Stimulated activated naive CD8-positive, alpha-beta T cell treated with anti-CD3 and anti-CD28 coated beads, Interleukin-15, amount 100 ng/mL, for 72 hours (primary cell): ENCODE measurements around the gene TRIM25.

Source experiments
- ATAC-seq: fragments of 150-1000 bp; cut with Tn5 transposase; 2 replicates; pipeline ENCODE4 v1.10.0; 2021; ENCODE audit warnings: mild to moderate bottlenecking, moderate library complexity
- DNase-seq, 2 donors: peaks; one replicate each; pipeline ENCODE4 v3.0.0; 2021 to 2022
- H3K27ac Mint-ChIP-seq, 2 donors: one replicate each; pipeline ENCODE4 v1.8.0; 2022; ENCODE audit warnings: mild to moderate bottlenecking in 2 of 2, mixed read lengths in 2 of 2, moderate library complexity in 2 of 2
- H3K27me3 Mint-ChIP-seq: one replicate; pipeline ENCODE4 v1.8.0; 2022; ENCODE audit warnings: mixed read lengths
- H3K4me1 Mint-ChIP-seq: one replicate; pipeline ENCODE4 v1.8.0; 2022; ENCODE audit warnings: mild to moderate bottlenecking, mixed read lengths
- H3K4me3 Mint-ChIP-seq, 2 donors: one replicate each; pipeline ENCODE4 v1.8.0; 2022; ENCODE audit warnings: mild to moderate bottlenecking in 2 of 2, mixed read lengths in 2 of 2, moderate library complexity in 1 of 2
- H3K9me3 Mint-ChIP-seq, 2 donors: one replicate each; pipeline ENCODE4 v1.8.0; 2022; ENCODE audit warnings: mixed read lengths in 2 of 2

TRIM25 gene

DNA sequence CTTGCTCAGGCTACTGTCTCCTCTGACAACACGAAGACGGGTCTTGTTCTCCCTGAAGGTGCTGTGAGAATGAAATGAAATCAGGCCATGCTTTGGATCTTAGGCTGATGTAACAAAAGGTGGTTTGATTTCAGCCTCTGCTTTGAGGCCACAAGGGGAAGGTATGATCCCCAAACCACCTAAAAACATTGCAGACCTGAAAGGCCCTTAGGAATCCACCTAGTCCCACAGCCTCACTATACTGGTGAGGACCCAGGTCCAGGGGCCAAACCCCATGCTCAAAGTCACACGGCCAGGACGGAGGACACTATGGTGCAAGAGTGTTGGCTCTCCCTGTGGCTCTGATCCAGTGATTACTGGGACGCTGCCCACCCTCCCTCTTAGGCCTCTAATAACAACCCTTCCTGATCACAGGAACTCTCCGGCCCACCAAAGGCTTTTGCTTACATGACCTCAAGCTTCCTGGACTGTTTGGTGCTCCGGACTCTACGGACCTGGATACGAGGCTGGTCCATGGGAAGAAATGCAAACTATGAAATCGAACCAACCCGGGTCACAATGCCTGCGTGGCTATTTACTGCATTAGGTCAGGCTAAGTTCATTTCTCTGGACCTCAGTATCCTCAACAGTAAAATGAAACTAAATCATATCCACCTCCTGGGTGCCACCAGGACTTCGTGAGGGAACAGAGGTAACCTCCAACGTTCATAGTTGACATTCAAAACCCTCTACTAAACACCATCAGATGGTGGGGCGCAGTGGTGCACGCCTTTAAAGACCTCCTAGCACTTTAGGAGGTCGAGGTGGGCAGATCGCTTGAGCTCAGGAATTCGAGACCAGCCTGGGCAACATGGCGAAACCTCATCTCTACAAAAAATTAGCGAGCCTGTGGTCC, 1.5 kb downstream of the TRIM25 start:
- Mint-ChIP-seq H3K9me3 (peaks cover 0 to under 1% of the 10 kb centered on the region in 2 donors), H3K4me3 (peak overlapping the region; percentile 90 to 97), H3K4me1 (peaks cover 70% of the 10 kb centered on the region), H3K27me3 (no peaks in the 10 kb centered on the region), H3K27ac (peak overlapping the region; percentile 95 to 97)
- ATAC-seq: no peak
- peak; percentile 13 to 38 for DNase-seq

DNA sequence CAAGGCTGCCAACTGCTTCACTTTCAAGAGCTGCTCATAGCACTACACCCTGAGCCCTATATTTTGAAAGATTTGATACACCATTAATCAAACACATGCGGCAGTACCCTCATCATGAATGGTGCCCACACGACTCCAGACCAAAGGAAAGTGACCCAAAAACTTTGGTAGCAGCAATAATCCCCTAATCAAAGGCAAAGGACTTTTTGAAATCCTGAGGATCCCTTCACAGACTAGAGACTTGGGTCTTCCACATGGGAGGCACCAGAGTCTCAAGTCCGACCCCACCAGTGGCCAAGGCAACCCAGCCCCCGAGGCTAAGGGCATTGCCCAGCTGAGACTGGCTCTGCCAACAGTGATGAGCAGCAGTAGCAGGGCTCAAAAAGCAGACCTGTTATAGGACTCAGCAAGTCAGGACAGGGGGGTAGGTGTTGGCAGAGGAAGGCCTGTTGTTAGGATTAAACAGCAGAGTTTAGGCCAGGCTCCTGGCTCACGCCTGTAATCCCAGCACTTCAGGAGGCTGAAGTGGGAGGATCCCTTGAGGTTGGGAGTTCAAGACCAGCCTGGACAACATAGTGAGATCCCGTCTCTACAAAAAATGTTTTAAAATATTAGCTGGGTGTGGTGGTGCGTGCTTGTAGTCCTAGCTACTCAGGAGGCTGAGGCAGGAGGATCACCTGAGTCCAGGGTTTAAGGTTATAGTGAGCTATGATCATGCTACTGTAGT, 3.2 kb downstream of the TRIM25 start:
- H3K4me3 Mint-ChIP-seq: peak overlapping the region; percentile 90 to 97
- no peaks in the 10 kb centered on the region for H3K27me3 Mint-ChIP-seq
- no peak for DNase-seq
- H3K4me1 Mint-ChIP-seq: peaks cover 62% of the 10 kb centered on the region
- no peak for ATAC-seq
- peak overlapping the region; percentile 21 to 94 for H3K27ac Mint-ChIP-seq
- H3K9me3 Mint-ChIP-seq: no peaks in the 10 kb centered on the region

DNA sequence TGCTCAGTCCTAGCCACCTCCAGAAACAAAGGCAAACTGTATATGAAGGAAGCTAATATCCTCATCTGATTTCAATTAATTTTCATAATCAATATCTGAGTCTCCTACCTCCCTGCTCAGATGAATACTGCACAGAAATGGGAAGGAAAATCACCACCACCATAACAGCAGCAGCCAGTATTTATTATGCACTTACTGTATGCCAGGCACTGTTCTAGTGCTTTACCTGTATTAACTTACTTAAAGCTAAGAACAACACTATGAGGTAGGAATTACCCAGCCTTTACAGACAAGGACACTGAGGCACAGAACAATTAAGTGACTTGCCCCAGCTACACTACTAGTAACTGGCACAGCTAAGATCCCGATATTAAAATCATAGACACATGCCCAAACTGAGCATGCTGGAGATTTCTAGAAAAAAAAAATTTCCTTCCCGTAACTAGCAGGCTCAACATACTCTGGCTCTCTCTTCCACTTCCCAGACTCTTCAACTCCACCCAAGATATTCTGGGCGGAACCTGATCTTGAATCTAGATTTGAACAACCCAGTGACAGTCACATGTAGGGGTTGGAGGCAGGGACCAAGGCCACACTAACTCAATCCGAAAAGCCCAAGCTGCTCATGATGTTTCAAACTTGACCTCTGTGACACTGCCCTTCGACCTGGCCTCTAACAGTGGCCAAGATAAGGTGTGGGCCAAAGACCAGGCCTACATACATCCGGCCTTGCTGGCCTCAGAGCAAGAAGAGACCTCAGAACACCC, 3.9 kb downstream of the TRIM25 start:
- H3K27ac Mint-ChIP-seq: peak overlapping the region in 1 of 2 donors; percentile 94
- H3K4me3 Mint-ChIP-seq: peak overlapping the region; percentile 90 to 97
- H3K4me1 Mint-ChIP-seq: peaks cover 57% of the 10 kb centered on the region
- no peaks in the 10 kb centered on the region for H3K27me3 Mint-ChIP-seq
- ATAC-seq: no peak
- H3K9me3 Mint-ChIP-seq: no peaks in the 10 kb centered on the region
- no peak for DNase-seq

DNA sequence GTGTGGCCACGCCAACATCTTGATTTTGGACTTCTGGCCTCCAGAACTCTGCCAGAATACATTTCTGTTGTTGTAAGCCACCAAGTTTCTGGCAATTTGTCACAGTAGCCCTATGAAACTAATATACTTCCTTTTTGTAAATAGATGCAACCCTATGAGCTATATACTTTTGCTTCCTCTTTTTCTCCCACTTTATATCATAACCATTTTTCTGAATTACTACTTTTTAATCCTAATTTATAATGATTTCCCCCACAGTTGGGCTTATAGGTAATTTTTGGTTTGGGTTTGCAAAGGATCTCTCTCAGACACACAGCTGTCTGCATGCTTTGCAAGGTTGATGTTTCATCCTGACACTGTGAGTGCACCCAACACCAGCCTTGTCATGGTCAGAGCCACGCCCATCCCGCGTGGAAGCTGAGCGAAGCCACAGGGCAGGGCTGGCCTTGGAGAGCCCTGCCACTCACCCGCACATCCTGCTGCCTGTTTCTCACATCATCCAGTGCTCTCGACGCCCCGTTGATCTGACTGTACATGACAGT, 5.8 kb downstream of the TRIM25 start:
- Mint-ChIP-seq H3K4me3 (peak overlapping the region in 1 of 2 donors; percentile 5), H3K27ac (no peak overlapping the region), H3K9me3 (no peaks in the 10 kb centered on the region), H3K4me1 (peaks cover 56% of the 10 kb centered on the region), H3K27me3 (no peaks in the 10 kb centered on the region)
- ATAC-seq (peak; percentile 47), DNase-seq (peak in 1 of 2 donors; percentile 21)

DNA sequence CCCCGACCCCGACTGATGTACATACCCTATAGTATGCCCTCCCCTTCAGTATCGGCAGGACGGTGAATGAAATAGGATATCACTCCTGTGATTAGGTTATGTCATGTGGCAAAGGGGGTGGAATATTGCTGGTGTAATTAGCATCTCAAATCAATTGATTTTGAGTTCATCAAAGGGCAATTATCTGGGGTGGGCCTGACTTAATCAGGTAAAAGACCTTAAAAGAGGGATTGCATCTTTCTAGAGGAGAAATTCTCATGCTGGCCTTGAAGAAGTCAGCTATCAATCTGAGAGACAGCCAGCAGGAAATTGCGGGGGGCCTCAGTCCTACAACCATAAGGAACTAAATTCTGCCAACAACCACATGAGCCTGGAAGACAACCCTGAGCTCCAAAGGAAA, 10.3 kb downstream of the TRIM25 start:
- DNase-seq (no peak), ATAC-seq (no peak)
- Mint-ChIP-seq H3K4me3 (no peak overlapping the region), H3K27ac (no peak overlapping the region), H3K9me3 (no peaks in the 10 kb centered on the region), H3K27me3 (no peaks in the 10 kb centered on the region), H3K4me1 (peaks cover 25% of the 10 kb centered on the region)

DNA sequence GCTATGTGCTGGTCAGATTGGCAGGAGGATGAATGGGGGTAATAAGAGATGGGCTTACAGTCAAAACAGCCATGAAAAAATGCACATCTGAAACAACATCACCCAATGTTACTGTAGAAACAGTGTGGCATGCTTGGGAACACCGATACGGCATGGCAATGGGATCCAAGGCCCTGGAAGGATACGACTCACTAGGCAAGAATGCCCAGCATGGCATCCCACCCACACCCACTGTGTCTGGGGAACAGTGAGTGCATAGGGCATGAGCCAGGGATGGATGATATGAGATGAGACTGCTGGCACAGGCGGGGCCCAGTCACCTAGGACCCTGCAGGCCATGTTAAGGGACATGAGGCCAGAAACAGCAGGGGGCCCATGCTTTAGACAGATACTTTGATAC, 11.5 kb downstream of the TRIM25 start:
- ATAC-seq (no peak), DNase-seq (no peak)
- Mint-ChIP-seq H3K4me1 (peaks cover 17% of the 10 kb centered on the region), H3K9me3 (no peaks in the 10 kb centered on the region), H3K27me3 (no peaks in the 10 kb centered on the region), H3K27ac (peak overlapping the region in 1 of 2 donors; percentile 35), H3K4me3 (no peak overlapping the region)

DNA sequence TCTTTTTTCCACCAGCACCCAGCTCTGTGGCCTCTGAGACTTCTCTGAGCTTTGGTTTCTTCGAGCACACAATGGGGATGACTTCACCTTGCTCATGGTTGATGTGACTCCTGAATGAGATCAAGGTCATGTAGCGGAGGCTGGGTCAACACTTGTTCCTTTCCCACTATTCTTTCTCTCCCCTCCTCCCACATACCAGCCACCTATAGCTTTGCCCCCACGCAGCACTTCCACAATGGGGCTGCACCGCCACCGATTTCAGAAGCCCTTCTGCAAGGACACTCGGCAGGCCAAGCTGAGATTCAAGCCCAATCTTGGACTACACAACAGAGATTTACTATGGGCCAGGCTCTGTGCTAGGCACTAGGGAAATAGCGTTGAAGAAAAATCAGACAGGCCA, 14.4 kb downstream of the TRIM25 start:
- peaks cover 7% of the 10 kb centered on the region for H3K4me1 Mint-ChIP-seq
- H3K27me3 Mint-ChIP-seq: no peaks in the 10 kb centered on the region
- ATAC-seq (no peak), DNase-seq (no peak)
- no peak overlapping the region for H3K27ac Mint-ChIP-seq
- H3K4me3 Mint-ChIP-seq: no peak overlapping the region
- H3K9me3 Mint-ChIP-seq: no peaks in the 10 kb centered on the region

DNA sequence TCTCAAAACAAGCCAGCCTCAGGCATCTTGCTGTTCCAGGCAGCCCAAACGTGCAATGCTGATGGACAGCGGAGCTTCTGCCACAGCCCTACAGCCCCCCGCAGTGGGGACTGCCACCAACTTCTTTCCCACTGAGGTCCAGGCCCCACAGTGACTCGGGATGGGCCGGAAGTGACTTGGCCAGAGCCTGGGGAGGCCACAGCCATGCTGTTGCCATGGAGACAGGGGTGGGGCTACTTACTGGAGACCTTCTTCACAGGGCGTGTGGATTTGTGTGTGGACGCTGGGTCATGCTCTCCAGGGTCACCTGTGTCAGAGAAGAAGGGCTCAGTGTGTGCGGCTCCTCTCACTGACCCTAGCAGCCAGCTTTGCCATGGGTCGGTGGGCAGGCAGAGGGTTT, 15.0 kb downstream of the TRIM25 start:
- H3K4me3 Mint-ChIP-seq: no peak overlapping the region
- ATAC-seq (no peak), DNase-seq (no peak)
- H3K27ac Mint-ChIP-seq: no peak overlapping the region
- H3K9me3 Mint-ChIP-seq: no peaks in the 10 kb centered on the region
- H3K27me3 Mint-ChIP-seq: no peaks in the 10 kb centered on the region
- peaks cover 7% of the 10 kb centered on the region for H3K4me1 Mint-ChIP-seq

DNA sequence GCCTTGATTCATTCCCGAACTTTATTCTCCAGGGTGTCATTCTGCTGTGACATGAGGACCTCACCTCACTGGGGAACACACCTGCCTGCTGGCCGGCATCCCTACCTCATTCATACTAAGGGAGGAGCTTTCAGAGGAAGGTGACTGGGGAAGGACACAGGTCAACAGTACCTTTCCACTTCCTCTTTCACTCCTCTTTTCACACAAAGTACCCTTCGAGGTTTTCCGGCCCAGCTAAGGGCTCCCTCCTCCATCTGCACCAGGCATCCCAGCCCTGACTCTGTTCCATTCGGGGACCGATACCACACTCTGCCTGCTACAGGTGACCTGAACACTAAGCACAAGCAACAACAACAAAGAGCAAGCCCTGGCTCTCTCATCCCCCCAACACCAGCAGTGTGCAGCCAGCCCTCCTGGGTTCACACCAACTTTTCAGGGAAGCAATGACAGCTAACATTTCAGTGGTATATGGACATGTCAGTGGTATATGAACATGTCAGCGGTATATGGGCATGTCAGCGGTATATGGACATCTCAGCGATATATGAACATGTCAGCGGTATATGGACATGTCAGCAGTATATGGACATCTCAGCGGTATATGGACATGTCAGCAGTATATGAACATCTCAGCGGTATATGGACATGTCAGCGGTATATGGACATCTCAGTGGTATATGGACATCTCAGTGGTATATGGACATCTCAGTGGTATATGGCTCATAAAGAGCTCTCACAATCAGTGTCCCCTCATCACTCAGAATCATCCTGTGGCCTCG, 16.0 kb downstream of the TRIM25 start:
- no peak for ATAC-seq
- no peaks in the 10 kb centered on the region for H3K27me3 Mint-ChIP-seq
- no peak for DNase-seq
- no peak overlapping the region for H3K4me3 Mint-ChIP-seq
- peak overlapping the region; percentile 68 to 76 for H3K27ac Mint-ChIP-seq
- no peaks in the 10 kb centered on the region for H3K9me3 Mint-ChIP-seq
- peaks cover 12% of the 10 kb centered on the region for H3K4me1 Mint-ChIP-seq

DNA sequence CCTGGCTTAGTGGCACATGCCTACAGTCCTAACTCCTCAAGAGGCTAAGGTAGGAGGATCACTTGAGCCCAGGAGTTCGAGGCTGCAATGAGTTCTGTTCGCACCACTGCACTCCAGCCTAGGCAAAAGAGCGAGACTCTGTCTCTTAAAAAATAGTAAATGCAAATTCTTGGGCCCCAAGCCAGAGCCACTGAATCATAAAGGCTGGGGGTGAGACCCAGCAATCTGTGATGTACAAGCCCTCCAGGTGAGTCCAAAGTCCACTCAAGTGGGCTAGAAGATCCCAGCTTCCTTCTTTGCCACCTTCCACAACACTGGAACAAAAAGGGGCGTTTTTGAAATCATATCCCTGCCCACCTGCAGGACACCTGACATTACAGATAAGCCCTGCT, 16.9 kb downstream of the TRIM25 start:
- Mint-ChIP-seq H3K4me3 (no peak overlapping the region), H3K9me3 (no peaks in the 10 kb centered on the region), H3K27ac (no peak overlapping the region), H3K27me3 (no peaks in the 10 kb centered on the region), H3K4me1 (peaks cover 21% of the 10 kb centered on the region)
- no peak for DNase-seq
- ATAC-seq: no peak

DNA sequence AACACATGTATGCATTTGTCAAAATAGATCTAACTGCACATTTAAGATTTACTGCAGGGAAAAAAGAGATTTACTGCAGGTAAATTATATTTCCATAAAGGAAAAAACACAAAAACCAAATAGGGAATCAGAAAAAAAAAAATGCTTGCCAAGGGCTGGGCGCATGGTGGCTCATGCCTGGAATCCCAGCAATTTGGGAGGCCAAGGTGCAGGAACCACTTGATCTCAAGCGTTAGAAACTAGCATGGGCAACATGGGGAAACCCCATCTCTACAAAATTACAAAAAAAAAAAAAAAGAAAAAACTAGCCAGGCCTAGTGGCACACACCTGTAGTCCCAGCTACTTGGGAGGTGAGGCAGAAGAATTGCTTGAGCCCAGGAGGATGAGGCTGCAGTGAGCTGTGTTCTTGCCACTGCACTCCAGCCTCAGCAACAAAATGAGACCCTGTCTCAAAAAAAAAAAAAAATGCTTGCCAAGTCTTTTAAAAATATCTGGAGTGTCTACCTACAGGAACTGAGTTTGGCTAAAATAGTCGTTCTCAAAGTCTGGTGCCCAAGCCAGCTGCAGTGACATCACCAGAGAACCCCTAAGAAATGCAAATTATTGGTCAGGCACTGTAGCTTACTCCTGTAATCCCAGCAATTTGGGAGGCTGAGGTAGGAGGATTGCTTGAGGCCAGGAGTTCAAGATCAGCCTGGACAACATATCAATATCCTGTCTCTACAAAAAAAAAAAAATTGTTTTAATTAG, 17.5 kb downstream of the TRIM25 start:
- no peak for ATAC-seq
- no peak overlapping the region for H3K27ac Mint-ChIP-seq

DNA sequence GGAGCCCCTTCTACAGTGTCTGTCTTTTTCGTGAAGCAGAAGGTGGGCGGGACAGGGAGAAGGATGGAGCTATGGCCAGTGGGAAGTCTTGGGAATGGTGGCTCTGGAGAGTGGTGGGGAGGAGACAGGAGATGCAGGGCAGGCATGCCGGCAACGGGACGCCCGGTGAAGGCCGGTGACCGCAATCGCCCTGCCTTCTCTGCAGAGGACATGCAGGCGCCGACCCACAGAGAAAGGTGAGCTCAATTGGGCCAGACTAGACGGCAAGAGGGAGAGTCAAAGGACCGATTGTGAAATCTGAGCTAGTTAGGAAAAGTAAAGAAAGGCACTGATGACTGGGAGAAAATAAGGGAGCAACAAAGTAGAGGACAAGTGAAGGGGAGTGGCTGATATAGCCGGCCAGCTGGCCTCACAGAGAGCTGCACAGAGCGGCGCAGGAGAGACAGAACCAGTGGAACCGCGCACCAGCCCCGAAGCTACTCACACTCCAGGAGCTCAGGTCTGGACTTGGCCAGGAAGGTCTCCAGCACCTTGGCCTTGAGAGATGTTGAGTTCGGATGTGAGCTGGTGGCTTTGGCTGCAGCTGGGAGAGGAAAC, 18.9 kb downstream of the TRIM25 start:
- H3K4me3 Mint-ChIP-seq: no peak overlapping the region
- peaks cover 21% of the 10 kb centered on the region for H3K4me1 Mint-ChIP-seq
- no peak overlapping the region for H3K27ac Mint-ChIP-seq
- DNase-seq: no peak
- no peaks in the 10 kb centered on the region for H3K27me3 Mint-ChIP-seq
- H3K9me3 Mint-ChIP-seq: no peaks in the 10 kb centered on the region
- no peak for ATAC-seq

More for the DNA sequence above, 17.5 kb downstream of the TRIM25 start:
- Mint-ChIP-seq H3K9me3 (no peaks in the 10 kb centered on the region), H3K4me1 (peaks cover 21% of the 10 kb centered on the region), H3K27me3 (no peaks in the 10 kb centered on the region), H3K4me3 (no peak overlapping the region)
- no peak for DNase-seq

DNA sequence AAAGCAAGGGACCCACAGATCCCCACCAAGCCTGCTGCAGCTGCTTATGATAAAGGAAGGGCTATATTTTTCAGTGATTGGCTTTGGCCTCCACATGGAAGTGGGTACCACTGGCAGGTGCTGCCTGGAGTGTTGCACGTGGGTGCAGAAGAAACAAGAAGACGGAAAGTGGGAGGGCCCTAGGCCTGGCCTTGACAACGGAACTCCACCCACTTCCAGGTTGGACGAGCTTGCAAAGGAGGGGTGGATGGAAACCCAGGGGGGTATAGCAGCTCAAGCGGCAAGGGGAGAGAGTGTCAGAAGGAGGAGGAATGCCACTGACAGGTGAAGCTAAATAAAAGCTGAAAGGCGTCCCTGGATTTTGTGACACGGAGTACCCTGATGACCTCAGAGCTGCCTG, 20.3 kb downstream of the TRIM25 start:
- H3K4me3 Mint-ChIP-seq: no peak overlapping the region
- no peak overlapping the region for H3K27ac Mint-ChIP-seq
- no peak for ATAC-seq
- H3K4me1 Mint-ChIP-seq: peaks cover 21% of the 10 kb centered on the region
- DNase-seq: no peak
- no peaks in the 10 kb centered on the region for H3K27me3 Mint-ChIP-seq
- no peaks in the 10 kb centered on the region for H3K9me3 Mint-ChIP-seq

DNA sequence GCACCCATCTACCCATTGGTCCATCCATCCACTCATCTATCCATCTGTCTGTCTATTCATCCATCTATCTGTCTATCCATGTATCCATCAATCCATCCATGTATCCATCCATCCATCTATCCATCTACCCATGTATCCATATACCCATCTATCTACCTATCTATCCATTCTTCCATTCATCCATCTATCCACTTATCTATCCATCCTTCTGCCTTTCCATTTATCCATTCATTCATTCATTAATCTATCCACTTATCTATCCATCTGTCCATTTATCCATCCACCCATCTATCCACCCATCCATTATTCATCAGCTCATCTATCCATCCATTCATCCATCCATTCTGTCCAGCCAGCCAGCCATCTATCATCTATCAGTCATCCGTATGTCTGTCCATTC, 21.5 kb downstream of the TRIM25 start:
- ATAC-seq: no peak
- Mint-ChIP-seq H3K4me1 (peaks cover 16% of the 10 kb centered on the region), H3K9me3 (peaks cover 3 to 6% of the 10 kb centered on the region in 2 donors), H3K27me3 (no peaks in the 10 kb centered on the region), H3K27ac (no peak overlapping the region), H3K4me3 (no peak overlapping the region)
- no peak for DNase-seq
